IgD-negative memory B cell (primary cell): Measurements from ENCODE around the gene KCNN4. TPM values are rescaled to one million over a fixed set of nuclear protein-coding genes. Genes with fewer than 3 reads are reported as not detected.
"Not testable (repeated sequence)": the region's sequence is repeated elsewhere in the genome, so short reads cannot be mapped to it uniquely, and the experiment has no call there.

Source experiments
- H3K27ac Mint-ChIP-seq, 3 donors: one replicate each; pipeline ENCODE4 v1.8.0; 2020 to 2022; ENCODE audit warnings: mild to moderate bottlenecking in 3 of 3, mixed read lengths in 3 of 3, moderate library complexity in 1 of 3
- H3K27me3 Mint-ChIP-seq: one replicate; pipeline ENCODE4 v1.8.0; 2021; ENCODE audit warnings: mixed read lengths
- H3K36me3 Mint-ChIP-seq: one replicate; pipeline ENCODE4 v1.8.0; 2020; ENCODE audit warnings: mild to moderate bottlenecking, mixed read lengths
- H3K4me1 Mint-ChIP-seq, 3 donors: one replicate each; pipeline ENCODE4 v1.8.0; 2020 to 2022; ENCODE audit warnings: mixed read lengths in 3 of 3, mild to moderate bottlenecking in 1 of 3
- H3K4me3 Mint-ChIP-seq, 4 donors: one replicate each; pipeline ENCODE4 v1.8.0; 2020 to 2022; ENCODE audit warnings: mild to moderate bottlenecking in 4 of 4, mixed read lengths in 4 of 4, moderate library complexity in 3 of 4
- H3K9me3 Mint-ChIP-seq, 3 donors: one replicate each; pipeline ENCODE4 v1.8.0; 2020 to 2021; ENCODE audit warnings: mixed read lengths in 3 of 3, mild to moderate bottlenecking in 1 of 3
- polyA plus RNA-seq: library from polyadenylated mRNA; unstranded; fragments of 300-500 nt; fragmentation: Illumina TruSeq; gene quantifications from one replicate; pipeline ENCODE4 v1.2.3, GENCODE V29; 2021

Gene KCNN4
- polyA plus RNA-seq, 1 donor from 2014 or later = 87.9 TPM

- Mint-ChIP-seq H3K4me3 (peak overlapping the region in 3 of 4 donors; percentile 85 to 87 (median 87)), H3K36me3 (no peaks in the 10 kb centered on the region), H3K27ac (peak overlapping the region; percentile 93 to 99 (median 94)), H3K4me1 (peaks cover 14 to 33% (median 31%) of the 10 kb centered on the region in 3 donors), H3K27me3 (peaks cover 2% of the 10 kb centered on the region), H3K9me3 (no peaks in the 10 kb centered on the region)
Measured at GRCh38 chr19:43784981-43785808, 4.4 kb upstream of the KCNN4 start.

GRCh38 chr19:43784241-43784980 lies 3.6 kb upstream of the KCNN4 start:
- Mint-ChIP-seq H3K27ac (peak overlapping the region; percentile 82 to 99 (median 94)), H3K4me3 (peak overlapping the region; percentile 84 to 99 (median 98)), H3K9me3 (no peaks in the 10 kb centered on the region), H3K4me1 (peaks cover 14 to 33% (median 31%) of the 10 kb centered on the region in 3 donors), H3K36me3 (no peaks in the 10 kb centered on the region), H3K27me3 (peaks cover 2% of the 10 kb centered on the region)

- H3K27me3 Mint-ChIP-seq = peaks cover 2% of the 10 kb centered on the region
- H3K4me1 Mint-ChIP-seq = peaks cover 15 to 36% (median 32%) of the 10 kb centered on the region in 3 donors
- no peaks in the 10 kb centered on the region for H3K36me3 Mint-ChIP-seq
- no peaks in the 10 kb centered on the region for H3K9me3 Mint-ChIP-seq
- H3K27ac Mint-ChIP-seq = peak overlapping the region; percentile 82 to 99 (median 88)
- H3K4me3 Mint-ChIP-seq = peak overlapping the region; percentile 84 to 99 (median 98)
Measured at GRCh38 chr19:43783636-43784035, 2.9 kb upstream of the KCNN4 start.

GRCh38 chr19:43782689-43783231 lies 2.0 kb upstream of the KCNN4 start:
- H3K4me3 Mint-ChIP-seq = peak overlapping the region; percentile 84 to 99 (median 98)

GRCh38 chr19:43782311-43782660 lies 1.5 kb upstream of the KCNN4 start:
- H3K27me3 Mint-ChIP-seq = peaks cover 2% of the 10 kb centered on the region
- peak overlapping the region; percentile 82 to 99 (median 88) for H3K27ac Mint-ChIP-seq
- H3K9me3 Mint-ChIP-seq = no peaks in the 10 kb centered on the region
- peak overlapping the region; percentile 84 to 99 (median 98) for H3K4me3 Mint-ChIP-seq
- peaks cover 2% of the 10 kb centered on the region for H3K36me3 Mint-ChIP-seq
- H3K4me1 Mint-ChIP-seq = peaks cover 28 to 45% (median 40%) of the 10 kb centered on the region in 3 donors

More at GRCh38 chr19:43782689-43783231, 2.0 kb upstream of the KCNN4 start:
- Mint-ChIP-seq H3K4me1 (peaks cover 24 to 43% (median 38%) of the 10 kb centered on the region in 3 donors), H3K36me3 (no peaks in the 10 kb centered on the region), H3K27me3 (peaks cover 2% of the 10 kb centered on the region), H3K27ac (peak overlapping the region; percentile 82 to 99 (median 88)), H3K9me3 (no peaks in the 10 kb centered on the region)

GRCh38 chr19:43781630-43782310 lies 997 bp upstream of the KCNN4 start:
- Mint-ChIP-seq H3K27ac (peak overlapping the region; percentile 88 to 99 (median 93)), H3K4me3 (peak overlapping the region; percentile 84 to 99 (median 98)), H3K27me3 (peaks cover 2% of the 10 kb centered on the region), H3K4me1 (peaks cover 33 to 49% (median 44%) of the 10 kb centered on the region in 3 donors), H3K36me3 (peaks cover 3% of the 10 kb centered on the region), H3K9me3 (no peaks in the 10 kb centered on the region)

GRCh38 chr19:43779820-43780219 lies 953 bp downstream of the KCNN4 start:
- Mint-ChIP-seq H3K9me3 (no peaks in the 10 kb centered on the region), H3K4me1 (peaks cover 29 to 58% (median 54%) of the 10 kb centered on the region in 3 donors), H3K27me3 (peaks cover 2% of the 10 kb centered on the region), H3K36me3 (peaks cover 6% of the 10 kb centered on the region), H3K27ac (peak overlapping the region; percentile 63 to 99 (median 96)), H3K4me3 (peak overlapping the region; percentile 97 to 99 (median 98))

GRCh38 chr19:43779147-43779819 lies 1.5 kb downstream of the KCNN4 start:
- Mint-ChIP-seq H3K36me3 (peaks cover 6% of the 10 kb centered on the region), H3K4me1 (peaks cover 27 to 54% (median 52%) of the 10 kb centered on the region in 3 donors), H3K9me3 (no peaks in the 10 kb centered on the region), H3K27me3 (peaks cover 2% of the 10 kb centered on the region), H3K27ac (peak overlapping the region; percentile 96 to 99 (median 96)), H3K4me3 (peak overlapping the region; percentile 97 to 99 (median 98))

- peak overlapping the region; percentile 96 to 99 (median 96) for H3K27ac Mint-ChIP-seq
- peaks cover 24 to 49% (median 46%) of the 10 kb centered on the region in 3 donors for H3K4me1 Mint-ChIP-seq
- H3K9me3 Mint-ChIP-seq = no peaks in the 10 kb centered on the region
- no peaks in the 10 kb centered on the region for H3K27me3 Mint-ChIP-seq
- H3K36me3 Mint-ChIP-seq = peaks cover 6% of the 10 kb centered on the region
- peak overlapping the region; percentile 97 to 99 (median 98) for H3K4me3 Mint-ChIP-seq
Measured at GRCh38 chr19:43778651-43779050, 2.1 kb downstream of the KCNN4 start.

- H3K4me3 Mint-ChIP-seq = peak overlapping the region; percentile 97 to 99 (median 98)
- H3K4me1 Mint-ChIP-seq = peaks cover 29 to 49% (median 39%) of the 10 kb centered on the region in 3 donors
- peaks cover 7% of the 10 kb centered on the region for H3K36me3 Mint-ChIP-seq
Measured at GRCh38 chr19:43777163-43777695, 3.5 kb downstream of the KCNN4 start.

GRCh38 chr19:43776286-43776685 lies 4.5 kb downstream of the KCNN4 start:
- Mint-ChIP-seq H3K4me1 (peaks cover 29 to 42% (median 31%) of the 10 kb centered on the region in 3 donors), H3K36me3 (peaks cover 7% of the 10 kb centered on the region), H3K4me3 (peak overlapping the region; percentile 97 to 99 (median 98)), H3K27me3 (no peaks in the 10 kb centered on the region), H3K9me3 (no peaks in the 10 kb centered on the region), H3K27ac (peak overlapping the region; percentile 96 to 99 (median 96))

More at GRCh38 chr19:43777163-43777695, 3.5 kb downstream of the KCNN4 start:
- no peaks in the 10 kb centered on the region for H3K9me3 Mint-ChIP-seq
- peak overlapping the region; percentile 96 to 99 (median 96) for H3K27ac Mint-ChIP-seq
- H3K27me3 Mint-ChIP-seq = no peaks in the 10 kb centered on the region

GRCh38 chr19:43775299-43775890 lies 5.4 kb downstream of the KCNN4 start:
- H3K9me3 Mint-ChIP-seq = no peaks in the 10 kb centered on the region
- peak overlapping the region in 3 of 4 donors; percentile 39 to 97 (median 97) for H3K4me3 Mint-ChIP-seq
- H3K36me3 Mint-ChIP-seq = peaks cover 7% of the 10 kb centered on the region
- H3K27ac Mint-ChIP-seq = peak overlapping the region; percentile 96 to 99 (median 96)
- H3K27me3 Mint-ChIP-seq = no peaks in the 10 kb centered on the region
- H3K4me1 Mint-ChIP-seq = peaks cover 28 to 38% (median 28%) of the 10 kb centered on the region in 3 donors

- Mint-ChIP-seq H3K4me1 (peaks cover 29 to 38% (median 30%) of the 10 kb centered on the region in 3 donors), H3K4me3 (peak overlapping the region in 2 of 4 donors; percentile 53 to 97), H3K27ac (peak overlapping the region in 2 of 3 donors; percentile 71 to 96)
- H3K9me3 Mint-ChIP-seq, H3K27me3 Mint-ChIP-seq, H3K36me3 Mint-ChIP-seq: not testable (repeated sequence)
Measured at GRCh38 chr19:43774940-43775258, 5.9 kb downstream of the KCNN4 start.
